H1 (cell line): ENCODE data around the gene SIN3B. TPM values are rescaled to one million over a fixed set of nuclear protein-coding genes. Genes with fewer than 3 reads are reported as not detected.

ENCODE experiments used
- CTCF ChIA-PET: fragments of 300-600 bp; sonication (Branson Sonifier 250); formaldehyde crosslinking; loops from one replicate; lab custom pipeline; 2021; ENCODE audit not compliant: partially characterized antibody; lab: Charles Lee
- POLR2A ChIA-PET: fragments of 300-600 bp; sonication (Branson Sonifier 250); formaldehyde crosslinking; loops from one replicate; lab custom pipeline; 2021; ENCODE audit warnings: inconsistent platforms; ENCODE audit not compliant: partially characterized antibody; lab: Charles Lee
- DNase-seq, 2 experiments: peaks; one replicate each; pipeline versions ENCODE4 v3.0.0 to v3.0.0-alpha.2; 2010 to 2022; ENCODE audit warnings: low spot score in 2 of 2, low read depth in 1 of 2, mixed read lengths in 1 of 2
- FAIRE-seq: peaks from 2 replicates; lab custom pipeline; 2011; peaks lifted over from hg19 to GRCh38; lab: Jason Lieb, UNC
- H2AFZ ChIP-seq: 2 replicates; pipeline ENCODE4 v1.8.1; 2012; ENCODE audit warnings: low read length, inconsistent platforms
- H2AK5ac ChIP-seq: 2 replicates; pipeline ENCODE4 v1.6.1; 2013; ENCODE audit warnings: low read depth, low read length
- H2BK120ac ChIP-seq: replicated peaks from 2 replicates; pipeline ENCODE3; 2013; ENCODE audit warnings: low read depth, low read length, inconsistent platforms
- H2BK12ac ChIP-seq: 2 replicates; pipeline ENCODE4 v1.6.1; 2013; ENCODE audit warnings: low read depth, low read length
- H2BK15ac ChIP-seq: 2 replicates; pipeline ENCODE4 v1.6.1; 2013; ENCODE audit warnings: low read length
- H2BK20ac ChIP-seq: 2 replicates; pipeline ENCODE4 v1.6.1; 2013; ENCODE audit warnings: low read length
- H2BK5ac ChIP-seq: 2 replicates; pipeline ENCODE4 v1.6.1; 2013; ENCODE audit warnings: low read depth, low read length
- H3K14ac ChIP-seq: 2 replicates; pipeline ENCODE4 v1.6.1; 2013; ENCODE audit warnings: inconsistent platforms; ENCODE audit not compliant: insufficient read length
- H3K18ac ChIP-seq: 2 replicates; pipeline ENCODE4 v1.6.1; 2013; ENCODE audit warnings: low read length; ENCODE audit errors: extremely low read depth
- H3K23ac ChIP-seq: 2 replicates; pipeline ENCODE4 v1.6.1; 2013; ENCODE audit warnings: inconsistent platforms; ENCODE audit not compliant: insufficient read length
- H3K23me2 ChIP-seq: 2 replicates; pipeline ENCODE4 v1.6.1; 2013; ENCODE audit warnings: low read depth, low read length
- H3K27ac ChIP-seq: 2 replicates; pipeline ENCODE4 v1.6.1; 2011; ENCODE audit warnings: low read depth, low read length, inconsistent platforms
- H3K27me3 ChIP-seq, 4 experiments: replicated peaks in 1 of 4; 1 replicate in 1 of 4; 2 replicates in 3 of 4; pipeline versions ENCODE4 v1.6.1 to v1.8.1; 2011 to 2013; ENCODE audit warnings: low read length in 3 of 4, mild to moderate bottlenecking in 3 of 4, inconsistent platforms in 2 of 4, mixed read lengths in 2 of 4, moderate library complexity in 1 of 4; ENCODE audit not compliant: control insufficient read depth in 3 of 4, insufficient read depth in 3 of 4; ENCODE audit errors: extremely low read depth in 1 of 4
- H3K36me3 ChIP-seq, 4 experiments: 2 replicates each; pipeline versions ENCODE4 v1.6.1 to v1.8.1; 2011 to 2013; ENCODE audit warnings: mild to moderate bottlenecking in 4 of 4, low read length in 3 of 4, moderate library complexity in 2 of 4, control low read depth in 1 of 4, inconsistent platforms in 1 of 4; ENCODE audit not compliant: insufficient read depth in 4 of 4, control insufficient read depth in 2 of 4
- H3K4ac ChIP-seq: replicated peaks from 2 replicates; pipeline ENCODE3; 2013; ENCODE audit warnings: low read length, low read depth, mixed read lengths, inconsistent platforms; ENCODE audit not compliant: insufficient read length
- H3K4me1 ChIP-seq, 4 experiments: replicated peaks in 1 of 4; 1 replicate in 1 of 4; 2 replicates in 3 of 4; pipeline versions ENCODE4 v1.6.1 to v1.8.1; 2011 to 2013; ENCODE audit warnings: low read length in 3 of 4, inconsistent platforms in 2 of 4, mixed read lengths in 1 of 4; ENCODE audit not compliant: insufficient read depth in 4 of 4, control insufficient read depth in 3 of 4
- H3K4me2 ChIP-seq, 2 experiments: 2 replicates each; pipeline versions ENCODE4 v1.6.1 to v1.8.1; 2011 to 2013; ENCODE audit warnings: low read depth in 2 of 2, low read length in 2 of 2, control low read depth in 1 of 2, inconsistent platforms in 1 of 2, mild to moderate bottlenecking in 1 of 2; ENCODE audit not compliant: insufficient read depth in 1 of 2
- H3K4me3 ChIP-seq, 4 experiments: fragments of 200-600, 300-600 bp in 1 of 4; sonication (generic), shearing (Covaris generic), sonication (Bioruptor Twin) in 1 of 4; 2 replicates each; pipeline versions ENCODE4 v1.5.1 to v1.8.1; 2011 to 2016; ENCODE audit warnings: low read length in 4 of 4, low read depth in 3 of 4, control low read depth in 2 of 4, inconsistent platforms in 2 of 4, mild to moderate bottlenecking in 2 of 4, mixed read lengths in 1 of 4, moderate library complexity in 1 of 4; ENCODE audit not compliant: insufficient read depth in 2 of 4; ENCODE audit errors: extremely low read depth in 1 of 4
- H3K56ac ChIP-seq: replicated peaks from 2 replicates; pipeline ENCODE3; 2013; ENCODE audit warnings: low read depth, mild to moderate bottlenecking, mixed read lengths, low read length, inconsistent platforms; ENCODE audit not compliant: insufficient read length
- H3K79me1 ChIP-seq: 2 replicates; pipeline ENCODE4 v1.6.1; 2013; ENCODE audit warnings: low read depth, low read length, control low read depth
- H3K79me2 ChIP-seq, 2 experiments: 2 replicates each; pipeline versions ENCODE4 v1.6.1 to v1.8.1; 2012 to 2013; ENCODE audit warnings: low read length in 2 of 2, mild to moderate bottlenecking in 2 of 2, inconsistent platforms in 1 of 2; ENCODE audit not compliant: insufficient read depth in 2 of 2, control insufficient read depth in 1 of 2
- H3K9ac ChIP-seq, 4 experiments: replicated peaks in 1 of 4; 1 replicate in 1 of 4; 2 replicates in 3 of 4; pipeline versions ENCODE4 v1.6.1 to v1.8.1; 2011 to 2013; ENCODE audit warnings: low read depth in 3 of 4, low read length in 3 of 4, control low read depth in 2 of 4, mild to moderate bottlenecking in 2 of 4, moderate library complexity in 2 of 4, inconsistent platforms in 1 of 4; ENCODE audit errors: extremely low read depth in 1 of 4
- H3K9me3 ChIP-seq, 2 experiments: 2 replicates each; pipeline versions ENCODE4 v1.6.1 to v1.8.1; 2012 to 2013; ENCODE audit warnings: mild to moderate bottlenecking in 2 of 2, moderate library complexity in 2 of 2, control low read depth in 1 of 2, inconsistent platforms in 1 of 2, low read depth in 1 of 2, low read length in 1 of 2, mixed read lengths in 1 of 2; ENCODE audit not compliant: insufficient read depth in 2 of 2
- H4K20me1 ChIP-seq, 2 experiments: replicated peaks in 1 of 2; 2 replicates each; pipeline versions ENCODE3 to v1.8.1; 2011 to 2013; ENCODE audit warnings: inconsistent platforms in 2 of 2, low read length in 2 of 2, mild to moderate bottlenecking in 1 of 2; ENCODE audit not compliant: insufficient read depth in 2 of 2, control insufficient read depth in 1 of 2
- H4K5ac ChIP-seq: 2 replicates; pipeline ENCODE4 v1.6.1; 2013; ENCODE audit warnings: low read length, low read depth, mixed read lengths, inconsistent platforms; ENCODE audit not compliant: insufficient read length
- H4K8ac ChIP-seq: 2 replicates; pipeline ENCODE4 v1.8.0; 2013; ENCODE audit warnings: mild to moderate bottlenecking, moderate library complexity, low read length, inconsistent platforms; ENCODE audit not compliant: insufficient read depth; ENCODE audit errors: extremely low read depth
- H4K91ac ChIP-seq: replicated peaks from 2 replicates; pipeline ENCODE3; 2013; ENCODE audit warnings: low read length, mixed read lengths, inconsistent platforms; ENCODE audit not compliant: insufficient read length
- CBX5 ChIP-seq: fragments of 300-800, 300-1000 bp; sonication (generic); IDR thresholded peaks from 2 replicates; pipeline ENCODE4 v1.7.1; 2016; ENCODE audit warnings: antibody characterized with exemption, low read length, low read depth
- EP300 ChIP-seq, 2 experiments: IDR thresholded peaks; 1 replicate in 1 of 2; 2 replicates in 1 of 2; pipeline ENCODE4 v1.6.1; 2011 to 2012; ENCODE audit warnings: low read depth in 2 of 2, low read length in 2 of 2, mild to moderate bottlenecking in 2 of 2, borderline replicate concordance in 1 of 2, inconsistent platforms in 1 of 2, moderate library complexity in 1 of 2
- GTF2F1 ChIP-seq: IDR thresholded peaks from 2 replicates; pipeline ENCODE4 v1.6.1; 2012; ENCODE audit warnings: low read depth, low read length, improper control_type of control experiment, borderline replicate concordance
- KDM4A ChIP-seq: IDR thresholded peaks from one replicate; pipeline ENCODE4 v1.7.1; 2012; ENCODE audit warnings: low read depth, mild to moderate bottlenecking, moderate library complexity, low read length, inconsistent platforms; ENCODE audit not compliant: severe bottlenecking
- NANOG ChIP-seq: IDR thresholded peaks from 2 replicates; pipeline ENCODE4 v1.6.1; 2011; ENCODE audit warnings: low read length, low read depth, mild to moderate bottlenecking, inconsistent platforms; ENCODE audit not compliant: insufficient read depth, poor library complexity, severe bottlenecking
- NRF1 ChIP-seq: IDR thresholded peaks from 2 replicates; pipeline ENCODE4 v1.6.1; 2011; ENCODE audit warnings: mild to moderate bottlenecking, low read depth, low read length, improper control_type of control experiment
- RBBP5 ChIP-seq: IDR thresholded peaks from 2 replicates; pipeline ENCODE4 v1.7.1; 2012; ENCODE audit warnings: low read depth, mild to moderate bottlenecking, inconsistent platforms, low read length, moderate library complexity, borderline replicate concordance
- RFX5 ChIP-seq: IDR thresholded peaks from 2 replicates; pipeline ENCODE4 v1.6.1; 2011; ENCODE audit warnings: low read depth, low read length, improper control_type of control experiment, borderline replicate concordance
- SIX5 ChIP-seq: IDR thresholded peaks from 2 replicates; pipeline ENCODE4 v1.6.1; 2011; ENCODE audit warnings: mild to moderate bottlenecking, low read depth, low read length
- SP2 ChIP-seq: IDR thresholded peaks from 2 replicates; pipeline ENCODE4 v1.6.1; 2012; ENCODE audit warnings: mild to moderate bottlenecking, low read length, inconsistent platforms
- TAF1 ChIP-seq: IDR thresholded peaks from 2 replicates; pipeline ENCODE4 v1.6.1; 2011; ENCODE audit warnings: mild to moderate bottlenecking, low read depth, low read length
- TAF7 ChIP-seq: optimal IDR thresholded peaks from 2 replicates; pipeline ENCODE3; 2011; ENCODE audit warnings: low read depth, mild to moderate bottlenecking, inconsistent platforms, low read length, moderate library complexity, borderline replicate concordance
- TBP ChIP-seq: IDR thresholded peaks from 2 replicates; pipeline ENCODE4 v1.6.1; 2011; ENCODE audit warnings: low read depth, low read length, improper control_type of control experiment
- TEAD4 ChIP-seq: IDR thresholded peaks from 2 replicates; pipeline ENCODE4 v1.6.1; 2012; ENCODE audit warnings: low read depth, low read length, inconsistent platforms, mixed read lengths
- ZNF274 ChIP-seq: IDR thresholded peaks from 2 replicates; pipeline ENCODE4 v1.7.0; 2012; ENCODE audit warnings: low read length, borderline replicate concordance; ENCODE audit errors: extremely low read depth
- WGBS, 2 experiments: shearing (Covaris generic) in 1 of 2; methylation state at CpG; one replicate each; pipeline versions ENCODE4 v1.1.6 to v1.1.7; 2013 to 2015; ENCODE audit warnings: low lambda C conversion rate in 2 of 2, mixed read lengths in 2 of 2, inconsistent platforms in 1 of 2, low coverage in 1 of 2, missing lambda C conversion rate in 1 of 2; ENCODE audit not compliant: insufficient replicate concordance in 2 of 2, insufficient coverage in 1 of 2, insufficient read length in 1 of 2; ENCODE audit errors: extremely low coverage in 1 of 2, missing lambda C conversion rate in 1 of 2; 5-methylcytosine and 5-hydroxymethylcytosine counted together
- polyA plus RNA-seq, 7 experiments: library from polyadenylated mRNA; depleted of rRNA in 3 of 7; stranded (reverse) in 5 of 7; unstranded in 2 of 7; fragments of >200 nt in 5 of 7; fragments of 200-250 nt in 2 of 7; gene quantifications; 1 replicate in 5 of 7; 2 replicates in 1 of 7; 4 replicates in 1 of 7; pipeline versions ENCODE4 v1.2.1 to v1.2.3, GENCODE V29; 2011 to 2013; ENCODE audit warnings: missing spikeins in 2 of 7, mixed read lengths in 2 of 7
- total RNA-seq: library from RNA; stranded (reverse); fragmentation: NEBNext Ultra II Directional; extraction: Animal tissue kit (Norgen Biotek cat#: 25700); gene quantifications from 2 replicates; pipeline ENCODE4 v1.2.1, GENCODE V29; 2021

SIN3B gene
- total and polyA plus RNA-seq, 2 of the 8 experiments (the other 6 are each of a cell fraction or from before 2014, with no cell fraction given), result 29.5 to 71.1 TPM

- H3K79me2 ChIP-seq, result no peaks in the 10 kb centered on the region
- 78% methylated on average over 7 of the region's 7 CpGs; no CpG with 5 or more reads in 1 of the 2 experiments for WGBS, 2 experiments
- FAIRE-seq (no peak), DNase-seq (no peak)
- H3K9me3 ChIP-seq, result no peaks in the 10 kb centered on the region
- no peaks in the 10 kb centered on the region for H3K79me1 ChIP-seq
- no peak overlapping the region for H3K23ac ChIP-seq
- no peak overlapping the region for H2BK15ac ChIP-seq
- no peak overlapping the region for H3K56ac ChIP-seq
- peaks cover 0 to 16% (median 8%) of the 10 kb centered on the region in 4 experiments; a peak in 5 of 7 replicates for H3K27me3 ChIP-seq
- no peak overlapping the region for H3K9ac ChIP-seq
- CTCF ChIA-PET, result interaction anchor here (1.9 kb wide), 1 partner anchor 115 kb away, joined by 4 read pairs; no protein-coding TSS in a partner anchor
- no peak overlapping the region for H4K8ac ChIP-seq
- POLR2A ChIA-PET, result no interaction called here
- H3K18ac ChIP-seq, result no peak overlapping the region
- no peak overlapping the region for H4K5ac ChIP-seq
- peaks cover 0 to 3% (median 1%) of the 10 kb centered on the region in 4 experiments; a peak in 2 of 7 replicates for H3K4me1 ChIP-seq
- no peak overlapping the region for H2BK20ac ChIP-seq
- H2AK5ac ChIP-seq, result no peak overlapping the region
- no peak overlapping the region for H2BK5ac ChIP-seq
- no peak overlapping the region for H3K4me2 ChIP-seq
- H3K14ac ChIP-seq, result no peak overlapping the region
- H2BK12ac ChIP-seq, result no peak overlapping the region
- H3K36me3 ChIP-seq, result no peaks in the 10 kb centered on the region
- H4K20me1 ChIP-seq, result no peaks in the 10 kb centered on the region
- H2BK120ac ChIP-seq, result no peak overlapping the region
- H3K4ac ChIP-seq, result no peak overlapping the region
- no peak overlapping the region for H3K27ac ChIP-seq
- H4K91ac ChIP-seq, result no peak overlapping the region
- H3K4me3 ChIP-seq, result no peak overlapping the region
- peaks cover 12% of the 10 kb centered on the region; the same call in 1 of the 2 replicates for H3K23me2 ChIP-seq
- H2AFZ ChIP-seq, result no peak overlapping the region
- TF ChIP-seq NRF1 (no peak), EP300 (IDR thresholded peaks at IDR 0.05; ENCODE audit: borderline replicate concordance in 1 of 2, low read depth in 2 of 2, low read length in 2 of 2) (no peak), RFX5 (no peak), TAF1 (no peak), SP2 (no peak), RBBP5 (no peak), KDM4A (no peak), CBX5 (no peak), NANOG (no peak), TAF7 (no peak), GTF2F1 (no peak), TBP (no peak), SIX5 (no peak), ZNF274 (no peak), TEAD4 (no peak)
Observed at GRCh38 chr19:16894080-16894479, 64.9 kb downstream of the SIN3B start.
